GM12878 (cell line): ENCODE data around the gene YIF1B. TPM values are rescaled to one million over a fixed set of nuclear protein-coding genes. Genes with fewer than 3 reads are reported as not detected.

Experiments
- ATAC-seq: fragments of 200-7000 bp; cut with Tn5 transposase; 3 replicates; pipeline ENCODE4 v1.9.1; 2020; ENCODE audit warnings: mild to moderate bottlenecking, moderate library complexity
- BruUV-seq: library from RNA; stranded (reverse); fragments of 400-500 nt; replicated peaks from 2 replicates; lab custom pipeline; 2021; lab: Mats Ljungman, UMichigan
- CTCF ChIA-PET: fragments of 300-600 bp; sonication (Branson Sonifier 250); formaldehyde crosslinking; extraction: SDS; loops from one replicate; lab custom pipeline; 2021; ENCODE audit warnings: inconsistent platforms; lab: Yijun Ruan, JAX
- POLR2A ChIA-PET: fragments of 350-600 bp; formaldehyde crosslinking; extraction: SDS; loops from one replicate; lab custom pipeline; 2021; ENCODE audit warnings: inconsistent platforms; lab: Charles Lee
- RAD21 ChIA-PET: fragments of 300-600 bp; sonication (Branson Sonifier 250); formaldehyde crosslinking; loops from one replicate; lab custom pipeline; 2023; ENCODE audit warnings: antibody characterized with exemption; ENCODE audit not compliant: unreplicated experiment; lab: Charles Lee
- SMC1A ChIA-PET: fragments of 300-600 bp; sonication (Branson Sonifier 250); formaldehyde crosslinking; loops from one replicate; lab custom pipeline; 2023; ENCODE audit not compliant: unreplicated experiment, uncharacterized antibody; lab: Charles Lee
- DNase-seq: peaks from one replicate; pipeline ENCODE4 v3.0.0-alpha.2; 2011; ENCODE audit warnings: low read depth, low spot score
- FAIRE-seq: peaks from 3 replicates; lab custom pipeline; 2011; peaks lifted over from hg19 to GRCh38; lab: Jason Lieb, UNC
- H2AFZ ChIP-seq: 2 replicates; pipeline ENCODE4 v1.6.0; 2011; ENCODE audit warnings: low read depth, low read length, control low read depth; ENCODE audit not compliant: control insufficient read depth
- H3K27ac ChIP-seq: 2 replicates; pipeline ENCODE4 v1.5.1; 2011; ENCODE audit warnings: control low read depth; ENCODE audit not compliant: control insufficient read depth, insufficient read depth
- H3K27me3 ChIP-seq, 2 experiments: replicated peaks in 1 of 2; 2 replicates each; pipeline versions ENCODE4 v1.6.0 to v1.6.1; 2011; ENCODE audit warnings: low read length in 1 of 2; ENCODE audit not compliant: control insufficient read depth in 2 of 2, insufficient read depth in 2 of 2
- H3K36me3 ChIP-seq, 2 experiments: 2 replicates each; pipeline ENCODE4 v1.5.1; 2011; ENCODE audit warnings: low read length in 1 of 2; ENCODE audit not compliant: control insufficient read depth in 2 of 2, insufficient read depth in 2 of 2
- H3K4me1 ChIP-seq: 2 replicates; pipeline ENCODE4 v1.6.1; 2011; ENCODE audit warnings: mild to moderate bottlenecking, low read length, moderate library complexity, mixed read lengths; ENCODE audit not compliant: control insufficient read depth, insufficient read depth
- H3K4me2 ChIP-seq: 2 replicates; pipeline ENCODE4 v1.6.0; 2011; ENCODE audit warnings: control low read depth; ENCODE audit not compliant: control insufficient read depth, insufficient read depth
- H3K4me3 ChIP-seq: fragments of 200-600 bp; sonication (generic); 2 replicates; pipeline ENCODE4 v1.5.1; 2016
- H3K79me2 ChIP-seq: 2 replicates; pipeline ENCODE4 v1.6.0; 2011; ENCODE audit warnings: low read length; ENCODE audit not compliant: control insufficient read depth, insufficient read depth
- H3K9ac ChIP-seq: 2 replicates; pipeline ENCODE4 v1.8.0; 2011; ENCODE audit warnings: low read length, control low read depth, mixed read lengths; ENCODE audit not compliant: control insufficient read depth, insufficient read depth
- H3K9me3 ChIP-seq: replicated peaks from 3 replicates; pipeline ENCODE4 v1.5.1; 2011; ENCODE audit warnings: mild to moderate bottlenecking, low read length; ENCODE audit not compliant: control insufficient read depth, insufficient read depth
- H4K20me1 ChIP-seq: 2 replicates; pipeline ENCODE4 v1.6.0; 2011; ENCODE audit not compliant: control insufficient read depth, insufficient read depth
- ASH2L ChIP-seq: fragments of 300-600, 200-600 bp; sonication (generic); IDR thresholded peaks from 2 replicates; pipeline ENCODE4 v1.6.1; 2017; ENCODE audit warnings: low read depth, mild to moderate bottlenecking, borderline replicate concordance
- BCL11A ChIP-seq: IDR thresholded peaks from 2 replicates; pipeline ENCODE4 v1.6.1; 2011; ENCODE audit warnings: low read depth, low read length
- ESRRA ChIP-seq: IDR thresholded peaks from 2 replicates; pipeline ENCODE4 v1.6.1; 2012; ENCODE audit warnings: mild to moderate bottlenecking, low read length, improper control_type of control experiment
- FOXK2 ChIP-seq: fragments of 450-650 bp; IDR thresholded peaks from 2 replicates; pipeline ENCODE4 v1.6.1; 2017; ENCODE audit warnings: mild to moderate bottlenecking, moderate library complexity
- FOXM1 ChIP-seq: IDR thresholded peaks from 2 replicates; pipeline ENCODE4 v1.6.1; 2012; ENCODE audit warnings: low read depth, mild to moderate bottlenecking, inconsistent platforms, low read length, moderate library complexity
- IKZF1 ChIP-seq: fragments of 450-650 bp; conservative IDR thresholded peaks from 2 replicates; pipeline ENCODE4 v1.6.1; 2017; ENCODE audit warnings: antibody characterized with exemption, mild to moderate bottlenecking
- MTA2 ChIP-seq: fragments of 450-650 bp; IDR thresholded peaks from 2 replicates; pipeline ENCODE4 v1.6.1; 2016; ENCODE audit warnings: low read depth, mild to moderate bottlenecking, moderate library complexity
- RAD21 ChIP-seq: IDR thresholded peaks from 2 replicates; pipeline ENCODE4 v1.6.1; 2011; ENCODE audit warnings: mild to moderate bottlenecking, low read depth, low read length, moderate library complexity; ENCODE audit not compliant: insufficient read depth
- SUZ12 ChIP-seq: fragments of 200-600 bp; sonication (generic); IDR thresholded peaks from one replicate; pipeline ENCODE4 v1.6.1; 2018; ENCODE audit warnings: antibody characterized with exemption, mild to moderate bottlenecking; ENCODE audit not compliant: unreplicated experiment
- TAF1 ChIP-seq: IDR thresholded peaks from 2 replicates; pipeline ENCODE4 v1.6.1; 2011; ENCODE audit warnings: mild to moderate bottlenecking, low read depth, low read length, borderline replicate concordance
- TARDBP ChIP-seq: IDR thresholded peaks from 2 replicates; pipeline ENCODE4 v1.6.1; 2016; ENCODE audit warnings: borderline replicate concordance
- WRNIP1 ChIP-seq: IDR thresholded peaks from 2 replicates; pipeline ENCODE4 v1.6.1; 2011; ENCODE audit warnings: low read depth, low read length, improper control_type of control experiment, borderline replicate concordance
- YY1 ChIP-seq: IDR thresholded peaks from 2 replicates; pipeline ENCODE4 v1.6.1; 2011; ENCODE audit warnings: low read depth, mild to moderate bottlenecking, low read length
- ZNF24 ChIP-seq: fragments of 450-650 bp; IDR thresholded peaks from 2 replicates; pipeline ENCODE4 v1.6.1; 2017; ENCODE audit warnings: antibody characterized with exemption, mild to moderate bottlenecking
- ZNF274 ChIP-seq: IDR thresholded peaks from one replicate; pipeline ENCODE4 v1.8.0; 2011; ENCODE audit not compliant: insufficient read length, insufficient read depth
- ZSCAN29 ChIP-seq: fragments of 450-650 bp; IDR thresholded peaks from 2 replicates; pipeline ENCODE4 v1.6.1; 2017; ENCODE audit warnings: mild to moderate bottlenecking, moderate library complexity
- WGBS: methylation state at CpG from one replicate; pipeline ENCODE4 v1.1.6; 2016; ENCODE audit warnings: low lambda C conversion rate; ENCODE audit not compliant: insufficient replicate concordance, insufficient coverage; ENCODE audit errors: missing lambda C conversion rate; 5-methylcytosine and 5-hydroxymethylcytosine counted together
- in situ Hi-C: fragments of 300-500 bp; cut with MboI; formaldehyde crosslinking; loops from 9 replicates; pipeline ENCODE4 v1.14.3; 2018; ENCODE audit warnings: mixed read lengths
- intact Hi-C: fragments of 100-400 bp; cut with micrococcal nuclease; formaldehyde crosslinking; loops from one replicate; pipeline ENCODE4 v1.14.2; 2022; ENCODE audit not compliant: unreplicated experiment
- polyA plus RNA-seq, 11 experiments: library from polyadenylated mRNA; depleted of rRNA in 4 of 11; unstranded in 6 of 11; stranded (reverse) in 5 of 11; fragments of >200 nt; fragmentation: Nextera tagmentation in 4 of 11; fragmentation: Illumina TruSeq in 1 of 11; extraction: Ambion mirVana in 4 of 11; extraction: Trizol in 1 of 11; gene quantifications; 1 replicate in 1 of 11; 2 replicates in 10 of 11; pipeline versions ENCODE4 v1.2.1 to v1.2.3, GENCODE V29; 2011 to 2016; ENCODE audit warnings: inconsistent platforms in 2 of 11, missing spikeins in 2 of 11, low read depth in 1 of 11
- total RNA-seq, 4 experiments: library from RNA; depleted of rRNA in 3 of 4; stranded (reverse); fragments of >200 nt in 3 of 4; fragmentation: Illumina TruSeq in 1 of 4; extraction: Trizol in 1 of 4; gene quantifications; 2 replicates each; pipeline versions ENCODE4 v1.2.1 to v1.2.3, GENCODE V29; 2013 to 2021
- TF ChIP-seq, protein P1 (sequence below): IDR thresholded peaks from 2 replicates; pipeline ENCODE4 v1.6.1; 2012; ENCODE audit warnings: improper control_type of control experiment, low read depth, low read length; ENCODE audit not compliant: insufficient replicate concordance
- TF ChIP-seq, protein P2 (sequence below): fragments of 450-650 bp; IDR thresholded peaks from 2 replicates; pipeline ENCODE4 v1.6.1; 2017; ENCODE audit warnings: mild to moderate bottlenecking, low read depth, inconsistent platforms; ENCODE audit not compliant: poor library complexity, severe bottlenecking

YIF1B gene
- total and polyA plus RNA-seq, 10 of the 15 experiments (the other 5 are each of a cell fraction or from before 2014, with no cell fraction given): 1.3 to 106 (median 53.5) TPM

DNA sequence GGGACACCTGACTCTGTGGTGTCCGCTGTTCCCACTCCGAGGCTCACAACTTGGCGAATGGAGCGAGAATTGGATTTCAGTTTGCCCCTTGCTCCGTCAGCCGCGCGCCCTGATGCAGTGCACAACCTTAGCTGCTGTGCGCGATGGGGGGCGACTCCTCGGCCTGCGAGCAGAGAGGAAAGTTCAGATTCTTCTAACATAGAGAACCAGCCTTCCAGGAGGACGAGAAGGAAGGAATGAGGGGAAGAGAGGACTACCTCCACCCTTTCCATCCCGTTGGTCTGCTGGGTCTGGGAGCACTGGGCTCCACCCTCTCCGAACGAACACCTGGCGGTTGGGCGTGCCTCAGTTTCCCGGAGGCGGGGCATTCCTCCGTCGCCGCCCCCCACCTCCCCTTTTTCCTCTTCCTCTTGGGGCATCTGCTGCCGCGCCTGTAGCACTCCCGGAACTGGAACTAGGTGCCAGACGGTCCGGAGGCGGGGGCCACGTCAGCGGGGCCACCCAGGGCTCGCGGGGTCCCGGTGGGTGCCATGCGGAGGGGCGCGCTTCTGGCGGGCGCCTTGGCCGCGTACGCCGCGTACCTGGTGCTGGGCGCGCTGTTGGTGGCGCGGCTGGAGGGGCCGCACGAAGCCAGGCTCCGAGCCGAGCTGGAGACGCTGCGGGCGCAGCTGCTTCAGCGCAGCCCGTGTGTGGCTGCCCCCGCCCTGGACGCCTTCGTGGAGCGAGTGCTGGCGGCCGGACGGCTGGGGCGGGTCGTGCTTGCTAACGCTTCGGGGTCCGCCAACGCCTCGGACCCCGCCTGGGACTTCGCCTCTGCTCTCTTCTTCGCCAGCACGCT lies 3.9 kb upstream of the YIF1B start, which contains the start of gene KCNK6:
Gene KCNK6, plus strand, starts transcription at position 425 of the 838 bp plus-strand sequence. Its CDS starts 106 bp downstream, at position 531.
- Histone ChIP-seq H3K9me3 (no peaks in the 10 kb centered on the region), H3K4me3 (peak within 1 kb of the TSS; percentile 68), H3K4me2 (peak within 1 kb of the TSS; percentile 81), H3K27ac (no peak within 1 kb of the TSS), H2AFZ (peak within 1 kb of the TSS; percentile 54), H4K20me1 (no peaks in the 10 kb centered on the region), H3K79me2 (peaks cover 4% of the 10 kb centered on the region), H3K9ac (peak within 1 kb of the TSS; percentile 22; the same call in 1 of the 2 replicates), H3K4me1 (peaks cover 3% of the 10 kb centered on the region; the same call in 1 of the 2 replicates), H3K27me3 (no peaks in the 10 kb centered on the region; a peak in 2 of 4 replicates), H3K36me3 (no peaks in the 10 kb centered on the region)
- in situ Hi-C loops (no loop called here), intact Hi-C loops (loop anchor here (5.0 kb wide), 1 partner anchor 77 kb away; no protein-coding TSS in a partner anchor)
- ChIA-PET SMC1A (no interaction called here), CTCF (interaction anchor here (0.6 to 1.3 kb wide), 3 partner anchors 15 to 76 kb away, joined by 3 to 4 read pairs (median 3); no protein-coding TSS in a partner anchor), RAD21 (interaction anchor here (1.0 kb wide), 1 partner anchor 413 kb away, joined by 3 read pairs; the partner anchor contains the start of gene WDR87), POLR2A (no interaction called here)
- ATAC-seq (no peak), DNase-seq (no peak), FAIRE-seq (no peak)
- 12% methylated on average over 70 of the region's 76 CpGs for WGBS
- BruUV-seq: no TSS peak
- no peak for TF ChIP-seq FOXK2
- TF ChIP-seq ZNF274: no peak
- TF ChIP-seq RAD21: no peak
- TF ChIP-seq ASH2L: no peak
- no peak for TF ChIP-seq FOXM1
- TF ChIP-seq TAF1: no peak
- no peak for TF ChIP-seq TARDBP
- no peak for TF ChIP-seq ESRRA
- no peak for TF ChIP-seq WRNIP1
- TF ChIP-seq MTA2: no peak
- no peak for TF ChIP-seq BCL11A
- no peak for TF ChIP-seq ZNF24
- no peak for TF ChIP-seq ZSCAN29
- peak; percentile 59 for TF ChIP-seq IKZF1
- TF ChIP-seq, protein P1, sequence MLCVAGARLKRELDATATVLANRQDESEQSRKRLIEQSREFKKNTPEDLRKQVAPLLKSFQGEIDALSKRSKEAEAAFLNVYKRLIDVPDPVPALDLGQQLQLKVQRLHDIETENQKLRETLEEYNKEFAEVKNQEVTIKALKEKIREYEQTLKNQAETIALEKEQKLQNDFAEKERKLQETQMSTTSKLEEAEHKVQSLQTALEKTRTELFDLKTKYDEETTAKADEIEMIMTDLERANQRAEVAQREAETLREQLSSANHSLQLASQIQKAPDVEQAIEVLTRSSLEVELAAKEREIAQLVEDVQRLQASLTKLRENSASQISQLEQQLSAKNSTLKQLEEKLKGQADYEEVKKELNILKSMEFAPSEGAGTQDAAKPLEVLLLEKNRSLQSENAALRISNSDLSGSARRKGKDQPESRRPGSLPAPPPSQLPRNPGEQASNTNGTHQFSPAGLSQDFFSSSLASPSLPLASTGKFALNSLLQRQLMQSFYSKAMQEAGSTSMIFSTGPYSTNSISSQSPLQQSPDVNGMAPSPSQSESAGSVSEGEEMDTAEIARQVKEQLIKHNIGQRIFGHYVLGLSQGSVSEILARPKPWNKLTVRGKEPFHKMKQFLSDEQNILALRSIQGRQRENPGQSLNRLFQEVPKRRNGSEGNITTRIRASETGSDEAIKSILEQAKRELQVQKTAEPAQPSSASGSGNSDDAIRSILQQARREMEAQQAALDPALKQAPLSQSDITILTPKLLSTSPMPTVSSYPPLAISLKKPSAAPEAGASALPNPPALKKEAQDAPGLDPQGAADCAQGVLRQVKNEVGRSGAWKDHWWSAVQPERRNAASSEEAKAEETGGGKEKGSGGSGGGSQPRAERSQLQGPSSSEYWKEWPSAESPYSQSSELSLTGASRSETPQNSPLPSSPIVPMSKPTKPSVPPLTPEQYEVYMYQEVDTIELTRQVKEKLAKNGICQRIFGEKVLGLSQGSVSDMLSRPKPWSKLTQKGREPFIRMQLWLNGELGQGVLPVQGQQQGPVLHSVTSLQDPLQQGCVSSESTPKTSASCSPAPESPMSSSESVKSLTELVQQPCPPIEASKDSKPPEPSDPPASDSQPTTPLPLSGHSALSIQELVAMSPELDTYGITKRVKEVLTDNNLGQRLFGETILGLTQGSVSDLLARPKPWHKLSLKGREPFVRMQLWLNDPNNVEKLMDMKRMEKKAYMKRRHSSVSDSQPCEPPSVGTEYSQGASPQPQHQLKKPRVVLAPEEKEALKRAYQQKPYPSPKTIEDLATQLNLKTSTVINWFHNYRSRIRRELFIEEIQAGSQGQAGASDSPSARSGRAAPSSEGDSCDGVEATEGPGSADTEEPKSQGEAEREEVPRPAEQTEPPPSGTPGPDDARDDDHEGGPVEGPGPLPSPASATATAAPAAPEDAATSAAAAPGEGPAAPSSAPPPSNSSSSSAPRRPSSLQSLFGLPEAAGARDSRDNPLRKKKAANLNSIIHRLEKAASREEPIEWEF: no peak
- no peak for TF ChIP-seq YY1
- TF ChIP-seq, protein P2, sequence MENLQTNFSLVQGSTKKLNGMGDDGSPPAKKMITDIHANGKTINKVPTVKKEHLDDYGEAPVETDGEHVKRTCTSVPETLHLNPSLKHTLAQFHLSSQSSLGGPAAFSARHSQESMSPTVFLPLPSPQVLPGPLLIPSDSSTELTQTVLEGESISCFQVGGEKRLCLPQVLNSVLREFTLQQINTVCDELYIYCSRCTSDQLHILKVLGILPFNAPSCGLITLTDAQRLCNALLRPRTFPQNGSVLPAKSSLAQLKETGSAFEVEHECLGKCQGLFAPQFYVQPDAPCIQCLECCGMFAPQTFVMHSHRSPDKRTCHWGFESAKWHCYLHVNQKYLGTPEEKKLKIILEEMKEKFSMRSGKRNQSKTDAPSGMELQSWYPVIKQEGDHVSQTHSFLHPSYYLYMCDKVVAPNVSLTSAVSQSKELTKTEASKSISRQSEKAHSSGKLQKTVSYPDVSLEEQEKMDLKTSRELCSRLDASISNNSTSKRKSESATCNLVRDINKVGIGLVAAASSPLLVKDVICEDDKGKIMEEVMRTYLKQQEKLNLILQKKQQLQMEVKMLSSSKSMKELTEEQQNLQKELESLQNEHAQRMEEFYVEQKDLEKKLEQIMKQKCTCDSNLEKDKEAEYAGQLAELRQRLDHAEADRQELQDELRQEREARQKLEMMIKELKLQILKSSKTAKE: no peak
- no peak for TF ChIP-seq SUZ12
